Keratinocyte (primary cell): ENCODE measurements around the gene SMYD5. TPM values are rescaled to one million over a fixed set of nuclear protein-coding genes. Genes with fewer than 3 reads are reported as not detected.

Source experiments
- DNase-seq: peaks from one replicate; pipeline ENCODE4 v3.0.0-alpha.2; 2011; ENCODE audit warnings: low read depth, missing footprints, low spot score
- FAIRE-seq: peaks from 2 replicates; lab custom pipeline; 2011; peaks lifted over from hg19 to GRCh38; lab: Jason Lieb, UNC
- H2AFZ ChIP-seq: 2 replicates; pipeline ENCODE4 v1.6.0; 2012; ENCODE audit warnings: low read length, control low read depth, inconsistent platforms; ENCODE audit not compliant: control insufficient read depth
- H3K27ac ChIP-seq: 2 replicates; pipeline ENCODE4 v1.5.1; 2011; ENCODE audit warnings: low read length; ENCODE audit not compliant: control insufficient read depth, insufficient read depth
- H3K27me3 ChIP-seq: 3 replicates; pipeline ENCODE4 v1.6.0; 2011; ENCODE audit warnings: low read length; ENCODE audit not compliant: control insufficient read depth, insufficient read depth; ENCODE audit errors: extremely low read depth
- H3K36me3 ChIP-seq, 2 experiments: 2 replicates in 1 of 2; 3 replicates in 1 of 2; pipeline ENCODE4 v1.5.1; 2011; ENCODE audit warnings: low read length in 2 of 2, mild to moderate bottlenecking in 1 of 2; ENCODE audit not compliant: control insufficient read depth in 2 of 2, insufficient read depth in 2 of 2; ENCODE audit errors: extremely low read depth in 1 of 2
- H3K4me1 ChIP-seq: 3 replicates; pipeline ENCODE4 v1.5.1; 2011; ENCODE audit warnings: low read length; ENCODE audit not compliant: control insufficient read depth, insufficient read depth; ENCODE audit errors: extremely low read depth
- H3K4me2 ChIP-seq: 3 replicates; pipeline ENCODE4 v1.6.0; 2011; ENCODE audit warnings: low read depth, low read length; ENCODE audit not compliant: control insufficient read depth, insufficient read depth; ENCODE audit errors: extremely low read depth
- H3K4me3 ChIP-seq, 3 experiments: fragments of 200-600 bp in 1 of 3; sonication (generic) in 1 of 3; 2 replicates in 2 of 3; 3 replicates in 1 of 3; pipeline ENCODE4 v1.5.1; 2011 to 2016; ENCODE audit warnings: low read length in 3 of 3, mild to moderate bottlenecking in 3 of 3, control low read depth in 2 of 3, inconsistent platforms in 1 of 3, low read depth in 1 of 3, mixed read lengths in 1 of 3, mixed run types in 1 of 3, moderate library complexity in 1 of 3; ENCODE audit not compliant: control insufficient read depth in 2 of 3, insufficient read depth in 2 of 3; ENCODE audit errors: extremely low read depth in 1 of 3
- H3K79me2 ChIP-seq: 2 replicates; pipeline ENCODE4 v1.6.0; 2012; ENCODE audit warnings: low read length; ENCODE audit not compliant: control insufficient read depth, insufficient read depth
- H3K9ac ChIP-seq: 3 replicates; pipeline ENCODE4 v1.6.0; 2011; ENCODE audit warnings: low read length; ENCODE audit not compliant: control insufficient read depth, insufficient read depth; ENCODE audit errors: extremely low read depth
- H3K9me1 ChIP-seq: 3 replicates; pipeline ENCODE4 v1.6.0; 2011; ENCODE audit warnings: low read length; ENCODE audit not compliant: control insufficient read depth, insufficient read depth; ENCODE audit errors: extremely low read depth
- H3K9me3 ChIP-seq: 2 replicates; pipeline ENCODE4 v1.5.1; 2012; ENCODE audit warnings: low read depth, low read length; ENCODE audit not compliant: control insufficient read depth
- H4K20me1 ChIP-seq: 3 replicates; pipeline ENCODE4 v1.6.0; 2011; ENCODE audit warnings: low read length; ENCODE audit not compliant: control insufficient read depth, insufficient read depth; ENCODE audit errors: extremely low read depth
- CTCF ChIP-seq, 3 experiments: IDR thresholded peaks in 1 of 3; conservative IDR thresholded peaks in 1 of 3; optimal IDR thresholded peaks in 1 of 3; 2 replicates in 2 of 3; 3 replicates in 1 of 3; pipeline versions ENCODE3 to v1.5.1; 2011; ENCODE audit warnings: low read length in 3 of 3, mild to moderate bottlenecking in 3 of 3, moderate library complexity in 2 of 3, control low read depth in 1 of 3, inconsistent platforms in 1 of 3; ENCODE audit not compliant: insufficient read depth in 2 of 3; ENCODE audit errors: extremely low read depth in 1 of 3
- EZH2 ChIP-seq: IDR thresholded peaks from one replicate; pipeline ENCODE4 v1.6.1; 2012; ENCODE audit warnings: inconsistent platforms, mild to moderate bottlenecking, low read length, moderate library complexity
- dilution Hi-C: fragments of 300-500 bp; cut with MboI; formaldehyde crosslinking; loops from one replicate; pipeline ENCODE4 v1.7.0; 2020; ENCODE audit warnings: low sequenced_read_pairs; ENCODE audit not compliant: extremely low pct_ligation_motif_present
- polyA plus RNA-seq, 5 experiments: library from polyadenylated mRNA; depleted of rRNA in 3 of 5; stranded (reverse) in 3 of 5; stranded (forward) in 1 of 5; unstranded in 1 of 5; fragments of >200 nt; gene quantifications; 1 replicate in 1 of 5; 2 replicates in 3 of 5; 3 replicates in 1 of 5; pipeline versions ENCODE4 v1.2.1 to v1.2.3, GENCODE V29; 2011 to 2012; ENCODE audit warnings: missing spikeins in 2 of 5, low read depth in 1 of 5, low replicate concordance in 1 of 5

Gene SMYD5
- polyA plus RNA-seq, 1 donor (not counting 4 experiments of a cell fraction or from before 2014, with no cell fraction given): 18.6 TPM

- Histone ChIP-seq H3K4me3 (peak overlapping the region; percentile 63 to 72 (median 67)), H3K36me3 (peaks cover 3 to 9% of the 10 kb centered on the region in 2 experiments), H4K20me1 (peaks cover 15% of the 10 kb centered on the region), H3K9me1 (no peaks in the 10 kb centered on the region), H3K27ac (peak overlapping the region; percentile 10), H3K9ac (peak overlapping the region; percentile 64), H3K27me3 (no peaks in the 10 kb centered on the region), H2AFZ (peak overlapping the region; percentile 61), H3K79me2 (peaks cover 35% of the 10 kb centered on the region), H3K9me3 (no peaks in the 10 kb centered on the region), H3K4me2 (peak overlapping the region; percentile 77), H3K4me1 (peaks cover 23% of the 10 kb centered on the region)
- TF ChIP-seq CTCF (optimal IDR thresholded peaks at IDR 0.05 in 1 of 3, IDR thresholded peaks at IDR 0.05 in 1 of 3, conservative IDR thresholded peaks at IDR 0.05 in 1 of 3; ENCODE audit: extremely low read depth in 1 of 3, insufficient read depth in 2 of 3, low read length in 3 of 3) (no peak), EZH2 (no peak)
- DNase-seq (no peak), FAIRE-seq (no peak)
- dilution Hi-C loops: no loop called here
These were observed 18.5 kb downstream of the SMYD5 start for GRCh38 chr2:73232403-73233153.

GRCh38 chr2:73233154-73233931, 19.3 kb downstream of the SMYD5 start, which contains the start of gene PRADC1:
Gene PRADC1, minus strand, starts transcription at chr2:73233239. Its CDS starts 79 bp downstream, at chr2:73233160.
- H3K9me3 ChIP-seq: no peaks in the 10 kb centered on the region
- peak within 1 kb of the TSS; percentile 90 for H3K27ac ChIP-seq
- peaks cover 15% of the 10 kb centered on the region for H4K20me1 ChIP-seq
- H3K4me2 ChIP-seq: peak within 1 kb of the TSS; percentile 86
- FAIRE-seq: peak; percentile 71
- peak within 1 kb of the TSS; percentile 72 to 91 (median 79) for H3K4me3 ChIP-seq
- peak within 1 kb of the TSS; percentile 98 for H2AFZ ChIP-seq
- dilution Hi-C loops: no loop called here
- peak; percentile 96 for DNase-seq
- peak within 1 kb of the TSS; percentile 85 for H3K9ac ChIP-seq
- H3K79me2 ChIP-seq: peaks cover 42% of the 10 kb centered on the region
- H3K9me1 ChIP-seq: no peaks in the 10 kb centered on the region
- H3K4me1 ChIP-seq: peaks cover 23% of the 10 kb centered on the region
- H3K36me3 ChIP-seq: peaks cover 5 to 9% of the 10 kb centered on the region in 2 experiments
- H3K27me3 ChIP-seq: no peaks in the 10 kb centered on the region
- TF ChIP-seq CTCF (optimal IDR thresholded peaks at IDR 0.05 in 1 of 3, IDR thresholded peaks at IDR 0.05 in 1 of 3, conservative IDR thresholded peaks at IDR 0.05 in 1 of 3; ENCODE audit: extremely low read depth in 1 of 3, insufficient read depth in 2 of 3, low read length in 3 of 3) (no peak), EZH2 (no peak)
